GM10248 (cell line): ENCODE data around the gene DHX15.

Experiments used
- CTCF ChIA-PET: fragments of 300-600 bp; sonication (Branson Sonifier 250); formaldehyde crosslinking; extraction: SDS; loops from one replicate; lab custom pipeline; 2021; ENCODE audit warnings: antibody characterized with exemption; lab: Yijun Ruan, JAX
- POLR2A ChIA-PET: fragments of 350-650 bp; sonication (Branson Sonifier 250); formaldehyde crosslinking; extraction: SDS; loops from one replicate; lab custom pipeline; 2020; ENCODE audit warnings: antibody characterized with exemption; lab: Yijun Ruan, JAX
- DNase-seq: peaks from one replicate; pipeline ENCODE4 v3.0.0; 2012; ENCODE audit errors: extremely low spot score
- TF ChIP-seq, protein P1 (sequence below): IDR thresholded peaks from 2 replicates; pipeline ENCODE4 v1.5.1; 2012; ENCODE audit warnings: mild to moderate bottlenecking, low read depth; ENCODE audit errors: extremely low read depth, missing control alignments, control extremely low read depth

DHX15 gene

DNA sequence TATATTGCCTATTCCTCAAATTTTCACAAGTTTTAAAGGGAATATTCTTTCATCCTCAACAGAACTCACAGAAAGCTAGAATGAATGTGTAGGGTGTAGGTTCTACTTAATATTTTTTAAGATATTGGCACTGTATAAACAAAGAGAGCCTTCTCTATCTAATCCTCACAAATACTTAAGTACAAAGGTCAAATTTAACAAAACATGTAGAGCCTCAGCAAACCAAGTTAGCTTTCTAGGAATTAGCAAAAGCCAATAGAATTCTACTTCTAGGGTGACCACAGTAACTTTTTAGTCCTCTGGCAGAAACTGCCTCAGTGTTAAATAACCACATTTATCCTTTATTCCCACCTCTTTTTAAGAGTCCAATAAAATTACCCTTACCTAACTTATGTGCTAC, 19.3 kb downstream of the DHX15 start:
- ChIA-PET CTCF (interaction anchor here (1.0 to 4.8 kb wide), 3 partner anchors 8 to 18 kb away, joined by 4 to 28 read pairs (median 5); no protein-coding TSS in a partner anchor), POLR2A (no interaction called here)
- TF ChIP-seq, protein P1, sequence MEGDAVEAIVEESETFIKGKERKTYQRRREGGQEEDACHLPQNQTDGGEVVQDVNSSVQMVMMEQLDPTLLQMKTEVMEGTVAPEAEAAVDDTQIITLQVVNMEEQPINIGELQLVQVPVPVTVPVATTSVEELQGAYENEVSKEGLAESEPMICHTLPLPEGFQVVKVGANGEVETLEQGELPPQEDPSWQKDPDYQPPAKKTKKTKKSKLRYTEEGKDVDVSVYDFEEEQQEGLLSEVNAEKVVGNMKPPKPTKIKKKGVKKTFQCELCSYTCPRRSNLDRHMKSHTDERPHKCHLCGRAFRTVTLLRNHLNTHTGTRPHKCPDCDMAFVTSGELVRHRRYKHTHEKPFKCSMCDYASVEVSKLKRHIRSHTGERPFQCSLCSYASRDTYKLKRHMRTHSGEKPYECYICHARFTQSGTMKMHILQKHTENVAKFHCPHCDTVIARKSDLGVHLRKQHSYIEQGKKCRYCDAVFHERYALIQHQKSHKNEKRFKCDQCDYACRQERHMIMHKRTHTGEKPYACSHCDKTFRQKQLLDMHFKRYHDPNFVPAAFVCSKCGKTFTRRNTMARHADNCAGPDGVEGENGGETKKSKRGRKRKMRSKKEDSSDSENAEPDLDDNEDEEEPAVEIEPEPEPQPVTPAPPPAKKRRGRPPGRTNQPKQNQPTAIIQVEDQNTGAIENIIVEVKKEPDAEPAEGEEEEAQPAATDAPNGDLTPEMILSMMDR, result no peak
- no peak for DNase-seq

DNA sequence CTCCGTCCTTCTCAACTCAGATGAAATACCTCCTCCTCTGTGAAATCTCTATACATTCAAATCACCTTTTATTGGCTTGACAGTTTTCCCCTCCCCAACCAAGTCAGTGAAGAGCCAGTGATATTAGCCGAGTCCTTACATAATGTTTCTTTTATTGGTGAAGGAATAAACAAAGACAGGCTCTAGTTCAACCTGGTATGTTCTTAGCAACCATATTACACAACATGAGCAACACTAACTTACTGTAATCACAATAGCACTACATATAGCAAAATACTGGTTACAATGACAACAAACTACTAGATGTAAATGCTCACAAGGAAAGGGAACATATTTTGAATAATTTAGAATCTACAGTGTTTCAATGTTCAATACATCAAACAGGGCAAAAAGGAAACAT, 19.9 kb downstream of the DHX15 start:
- CTCF ChIA-PET, result interaction anchor here (4.8 kb wide), 1 partner anchor 13 kb away, joined by 28 read pairs; no protein-coding TSS in a partner anchor
- DNase-seq, result no peak
- TF ChIP-seq, protein P1, result no peak
- POLR2A ChIA-PET, result no interaction called here

DNA sequence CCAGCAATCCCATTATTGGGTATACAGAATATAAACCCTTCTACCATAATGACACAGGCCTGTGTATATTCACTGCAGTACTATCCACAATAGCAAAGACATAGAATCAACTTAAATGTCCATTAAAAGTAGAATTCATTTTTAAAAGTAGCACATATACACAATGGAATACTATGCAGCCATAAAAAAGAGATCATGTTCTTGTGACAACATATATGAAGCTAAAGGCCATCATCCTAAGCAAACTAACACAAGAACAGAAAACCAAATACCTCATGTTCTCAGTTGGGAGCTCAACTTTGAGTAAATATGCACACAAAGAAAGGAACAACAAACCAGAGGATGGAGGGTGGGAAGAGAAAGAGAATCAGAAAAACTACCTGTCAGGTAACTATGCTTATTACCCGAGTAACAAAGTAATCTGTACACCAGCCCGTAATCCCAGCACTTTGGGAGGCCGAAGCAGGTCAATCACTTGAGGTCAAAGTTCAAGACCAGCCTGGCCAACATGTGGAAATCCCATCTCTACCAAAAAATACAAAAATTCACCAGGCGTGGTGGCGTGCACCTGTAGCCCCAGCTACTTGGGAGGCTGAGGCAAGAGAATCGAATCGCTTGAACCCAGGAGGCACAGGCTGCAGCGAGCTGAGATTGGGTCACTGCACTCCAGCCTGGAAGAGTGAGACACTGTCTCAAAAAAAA, 22.8 kb downstream of the DHX15 start:
- CTCF ChIA-PET, result interaction anchor here (0.7 to 1.9 kb wide), 2 partner anchors 10 to 12 kb away, joined by 3 to 11 read pairs; no protein-coding TSS in a partner anchor
- DNase-seq, result no peak
- TF ChIP-seq, protein P1, result no peak
- POLR2A ChIA-PET, result no interaction called here

DNA sequence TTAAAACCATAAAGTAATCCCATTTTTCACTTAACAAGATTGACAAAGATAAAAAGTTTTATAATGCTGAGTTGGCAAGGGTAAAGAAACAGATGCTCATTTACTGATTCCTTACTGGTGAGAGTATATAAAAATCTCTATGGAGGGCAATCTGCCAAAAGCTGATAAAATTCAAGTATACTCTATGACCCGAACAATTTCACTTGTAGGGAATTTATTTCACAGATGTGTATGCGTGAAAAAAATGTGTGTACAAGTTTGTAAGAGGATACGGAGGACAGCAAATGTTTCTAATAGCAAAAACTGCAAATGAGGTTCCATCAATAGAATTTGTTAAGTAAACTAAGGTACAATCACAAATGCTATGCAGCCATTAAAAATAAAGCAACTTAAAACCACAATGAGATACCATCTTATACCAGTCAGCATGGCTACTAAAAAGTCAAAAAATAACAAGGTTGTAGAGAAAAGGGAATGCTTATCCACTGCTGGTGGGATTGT, 23.4 kb downstream of the DHX15 start:
- DNase-seq, result no peak
- CTCF ChIA-PET, result interaction anchor here (1.1 to 1.9 kb wide), 2 partner anchors 10 to 14 kb away, joined by 4 to 11 read pairs; no protein-coding TSS in a partner anchor

DNA sequence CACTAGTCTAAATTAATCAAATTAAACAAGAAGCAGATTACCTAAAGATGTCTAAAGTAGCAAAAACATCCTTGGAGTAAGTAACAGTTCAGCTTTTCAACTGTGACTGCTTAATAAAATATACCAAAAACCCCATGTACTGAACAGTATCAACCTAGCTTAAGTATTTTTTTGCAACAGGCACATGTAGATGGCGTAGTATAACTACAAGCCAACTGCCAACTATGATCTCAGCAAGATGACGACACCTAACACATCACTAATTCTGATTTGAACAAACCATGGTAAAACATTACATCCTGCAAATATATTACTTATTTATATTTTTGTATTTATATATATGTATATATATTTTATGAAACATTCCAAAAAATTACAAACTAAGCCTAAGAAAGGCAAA, 24.5 kb downstream of the DHX15 start:
- ChIA-PET POLR2A (no interaction called here), CTCF (interaction anchor here (0.5 to 1.9 kb wide), 3 partner anchors 9 to 13 kb away, joined by 3 to 11 read pairs (median 4); no protein-coding TSS in a partner anchor)
- no peak for DNase-seq

More for the DNA sequence above, 23.4 kb downstream of the DHX15 start:
- TF ChIP-seq, protein P1, result no peak
- POLR2A ChIA-PET, result no interaction called here

More for the DNA sequence above, 24.5 kb downstream of the DHX15 start:
- TF ChIP-seq, protein P1, result no peak
